MCF 10A (cell line): ENCODE results near the gene GALNT7. TPM values are rescaled to one million over a fixed set of nuclear protein-coding genes. Genes with fewer than 3 reads are reported as not detected.

ENCODE experiments used
- BruUV-seq: library from RNA; stranded (reverse); fragments of 400-500 nt; replicated peaks from 2 replicates; lab custom pipeline; 2021; lab: Mats Ljungman, UMichigan
- CTCF ChIA-PET: fragments of 300-600 bp; sonication (Branson Sonifier 250); formaldehyde crosslinking; extraction: SDS; loops from one replicate; lab custom pipeline; 2021; ENCODE audit warnings: antibody characterized with exemption, inconsistent platforms; lab: Yijun Ruan, JAX
- POLR2A ChIA-PET: fragments of 300-600, 350-650 bp; sonication (Branson Sonifier 250); formaldehyde crosslinking; extraction: SDS; loops from one replicate; lab custom pipeline; 2020; ENCODE audit warnings: antibody characterized with exemption, inconsistent platforms; lab: Yijun Ruan, JAX
- DNase-seq: peaks from one replicate; pipeline ENCODE4 v3.0.0-alpha.2; 2018; ENCODE audit not compliant: unreplicated experiment
- H3K27ac Mint-ChIP-seq: one replicate; pipeline ENCODE4 v1.8.0; 2022; ENCODE audit warnings: mild to moderate bottlenecking, low read depth, mixed read lengths; ENCODE audit not compliant: unreplicated experiment
- H3K27me3 Mint-ChIP-seq: one replicate; pipeline ENCODE4 v1.8.0; 2022; ENCODE audit warnings: mixed read lengths; ENCODE audit not compliant: insufficient read depth, unreplicated experiment
- H3K36me3 Mint-ChIP-seq: one replicate; pipeline ENCODE4 v1.8.0; 2022; ENCODE audit warnings: mild to moderate bottlenecking, moderate library complexity, mixed read lengths; ENCODE audit not compliant: insufficient read depth, unreplicated experiment
- H3K4me1 Mint-ChIP-seq: one replicate; pipeline ENCODE4 v1.8.0; 2022; ENCODE audit warnings: mixed read lengths; ENCODE audit not compliant: insufficient read depth, unreplicated experiment
- H3K4me3 Mint-ChIP-seq: one replicate; pipeline ENCODE4 v1.8.0; 2022; ENCODE audit warnings: mild to moderate bottlenecking, moderate library complexity, mixed read lengths; ENCODE audit not compliant: unreplicated experiment
- H3K9me3 Mint-ChIP-seq: one replicate; pipeline ENCODE4 v1.8.0; 2022; ENCODE audit warnings: mixed read lengths; ENCODE audit not compliant: unreplicated experiment
- intact Hi-C: fragments of 100-400 bp; cut with micrococcal nuclease; formaldehyde crosslinking; loops from 2 replicates; pipeline ENCODE4 v1.14.1; 2022
- total RNA-seq: library from RNA; stranded (reverse); gene quantifications from 2 replicates; pipeline ENCODE4 v1.2.3, GENCODE V29; 2022
- TF ChIP-seq, protein P1 (sequence below): fragments of 200-600 bp; IDR thresholded peaks from one replicate; pipeline ENCODE4 v1.8.0; 2022; ENCODE audit warnings: antibody characterized with exemption, mild to moderate bottlenecking; ENCODE audit not compliant: unreplicated experiment

GALNT7 gene
- total RNA-seq, 1 experiment from 2014 or later = 13.7 TPM

DNA sequence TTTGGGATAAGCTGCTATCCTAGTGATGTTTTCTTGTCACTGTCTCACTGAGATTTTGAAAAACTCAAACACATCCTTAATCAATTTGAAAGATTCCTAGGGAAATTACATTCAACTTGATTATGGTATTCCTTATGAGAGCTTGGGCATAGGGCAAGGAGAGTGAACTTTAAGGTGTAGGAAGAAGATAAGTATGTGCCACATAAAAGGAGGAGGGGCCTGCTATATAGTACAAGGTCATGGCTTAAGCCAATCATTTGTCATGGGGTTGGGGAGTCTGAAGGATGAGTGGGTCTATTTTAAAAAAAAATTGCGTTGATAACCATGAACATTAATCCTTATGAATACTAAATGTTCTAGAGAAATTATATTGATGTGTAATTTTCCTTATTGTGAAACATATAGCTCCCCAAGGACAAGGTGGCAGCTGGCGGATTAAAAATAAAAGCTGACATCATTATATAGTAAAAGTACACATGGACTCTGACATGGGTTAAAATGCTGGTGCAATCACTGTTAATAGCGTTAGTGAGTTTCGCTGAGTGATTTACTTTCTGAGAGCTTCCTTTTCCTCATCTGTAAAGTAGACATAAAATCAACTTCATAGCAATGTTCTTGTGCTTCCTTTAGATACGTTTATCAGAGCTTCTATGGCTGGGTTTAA, 17.4 kb downstream of the GALNT7 start:
- DNase-seq = no peak
- Mint-ChIP-seq H3K36me3 (no peaks in the 10 kb centered on the region), H3K27ac (no peak overlapping the region), H3K27me3 (no peaks in the 10 kb centered on the region), H3K4me1 (peaks cover 20% of the 10 kb centered on the region), H3K9me3 (no peaks in the 10 kb centered on the region), H3K4me3 (no peak overlapping the region)
- CTCF ChIA-PET = interaction anchor here (0.5 to 1.6 kb wide), 6 partner anchors 15 to 183 kb away, joined by 3 to 10 read pairs (median 3); partner anchors contain the start of gene GALNT7
- POLR2A ChIA-PET = interaction anchor here (1.6 kb wide), 1 partner anchor 9 kb away, joined by 6 read pairs; no protein-coding TSS in a partner anchor
- intact Hi-C loops = no loop called here
- TF ChIP-seq, protein P1, sequence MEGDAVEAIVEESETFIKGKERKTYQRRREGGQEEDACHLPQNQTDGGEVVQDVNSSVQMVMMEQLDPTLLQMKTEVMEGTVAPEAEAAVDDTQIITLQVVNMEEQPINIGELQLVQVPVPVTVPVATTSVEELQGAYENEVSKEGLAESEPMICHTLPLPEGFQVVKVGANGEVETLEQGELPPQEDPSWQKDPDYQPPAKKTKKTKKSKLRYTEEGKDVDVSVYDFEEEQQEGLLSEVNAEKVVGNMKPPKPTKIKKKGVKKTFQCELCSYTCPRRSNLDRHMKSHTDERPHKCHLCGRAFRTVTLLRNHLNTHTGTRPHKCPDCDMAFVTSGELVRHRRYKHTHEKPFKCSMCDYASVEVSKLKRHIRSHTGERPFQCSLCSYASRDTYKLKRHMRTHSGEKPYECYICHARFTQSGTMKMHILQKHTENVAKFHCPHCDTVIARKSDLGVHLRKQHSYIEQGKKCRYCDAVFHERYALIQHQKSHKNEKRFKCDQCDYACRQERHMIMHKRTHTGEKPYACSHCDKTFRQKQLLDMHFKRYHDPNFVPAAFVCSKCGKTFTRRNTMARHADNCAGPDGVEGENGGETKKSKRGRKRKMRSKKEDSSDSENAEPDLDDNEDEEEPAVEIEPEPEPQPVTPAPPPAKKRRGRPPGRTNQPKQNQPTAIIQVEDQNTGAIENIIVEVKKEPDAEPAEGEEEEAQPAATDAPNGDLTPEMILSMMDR = no peak
- no TSS peak for BruUV-seq

GRCh38 chr4:173187732-173188131, 19.1 kb downstream of the GALNT7 start:
- intact Hi-C loops = no loop called here

DNA sequence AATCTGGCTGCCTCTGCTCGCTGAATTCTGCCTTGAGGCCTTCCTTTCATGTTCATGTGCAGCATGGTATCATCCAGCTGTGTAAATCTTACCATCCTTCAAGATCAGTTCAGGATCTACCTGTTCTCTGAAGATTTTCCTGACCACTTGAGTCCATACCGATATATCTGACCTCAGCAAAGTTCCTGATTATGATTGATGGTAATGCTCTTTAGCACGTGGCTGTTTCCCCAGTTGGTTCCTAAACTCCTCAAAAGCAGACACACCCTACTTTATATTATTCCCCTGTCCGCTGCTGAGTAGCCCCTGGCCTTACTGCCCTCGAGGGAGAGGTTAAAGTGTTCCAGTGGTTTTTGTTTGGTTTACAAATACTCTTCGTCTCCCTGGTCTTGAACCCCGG, 20.0 kb downstream of the GALNT7 start:
- Mint-ChIP-seq H3K9me3 (no peaks in the 10 kb centered on the region), H3K27me3 (no peaks in the 10 kb centered on the region), H3K36me3 (peaks cover 5% of the 10 kb centered on the region), H3K4me1 (peaks cover 31% of the 10 kb centered on the region), H3K27ac (no peak overlapping the region), H3K4me3 (no peak overlapping the region)
- POLR2A ChIA-PET = no interaction called here
- CTCF ChIA-PET = no interaction called here
- TF ChIP-seq, protein P1 = no peak
- BruUV-seq = no TSS peak
- no peak for DNase-seq
- intact Hi-C loops = no loop called here

More at GRCh38 chr4:173187732-173188131, 19.1 kb downstream of the GALNT7 start:
- H3K27ac Mint-ChIP-seq = no peak overlapping the region
- DNase-seq = no peak
- peaks cover 3% of the 10 kb centered on the region for H3K36me3 Mint-ChIP-seq
- no peaks in the 10 kb centered on the region for H3K27me3 Mint-ChIP-seq
- TF ChIP-seq, protein P1 = no peak
- no TSS peak for BruUV-seq
- H3K4me1 Mint-ChIP-seq = peaks cover 34% of the 10 kb centered on the region
- no peak overlapping the region for H3K4me3 Mint-ChIP-seq
- POLR2A ChIA-PET = no interaction called here
- CTCF ChIA-PET = no interaction called here
- H3K9me3 Mint-ChIP-seq = no peaks in the 10 kb centered on the region

DNA sequence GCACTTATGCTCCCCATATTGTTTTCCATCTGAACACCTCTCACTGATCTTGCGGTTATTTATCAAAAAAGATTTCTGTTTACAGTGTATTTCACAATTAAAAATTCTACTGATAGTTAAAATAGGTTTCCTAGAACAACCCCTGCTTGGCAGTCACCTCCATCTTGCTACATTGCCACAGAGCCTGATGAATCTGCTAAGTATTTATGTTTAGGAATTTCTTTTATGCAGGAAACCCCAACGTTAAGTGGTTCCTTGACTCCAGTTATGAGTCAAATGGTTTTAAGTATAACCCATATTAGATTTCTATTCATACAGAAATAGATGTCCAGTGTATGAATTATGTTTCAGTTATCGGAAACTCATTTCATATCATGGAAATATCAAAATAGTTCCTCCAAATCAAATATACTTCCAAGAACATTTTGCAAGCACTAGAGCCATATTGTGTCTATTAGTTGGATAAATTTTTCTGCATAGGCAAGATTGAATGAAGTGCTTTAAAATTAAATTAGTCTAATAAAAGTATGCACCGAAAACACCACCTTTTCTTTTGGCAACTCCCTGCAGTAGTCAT, 20.6 kb downstream of the GALNT7 start:
- DNase-seq = no peak

More for the DNA sequence above, 20.6 kb downstream of the GALNT7 start:
- BruUV-seq = no TSS peak
- CTCF ChIA-PET = no interaction called here
- H3K36me3 Mint-ChIP-seq = peaks cover 5% of the 10 kb centered on the region
- TF ChIP-seq, protein P1 = no peak
- no peaks in the 10 kb centered on the region for H3K27me3 Mint-ChIP-seq
- no peaks in the 10 kb centered on the region for H3K9me3 Mint-ChIP-seq
- intact Hi-C loops = no loop called here
- H3K4me3 Mint-ChIP-seq = no peak overlapping the region
- peaks cover 31% of the 10 kb centered on the region for H3K4me1 Mint-ChIP-seq
- POLR2A ChIA-PET = no interaction called here
- H3K27ac Mint-ChIP-seq = no peak overlapping the region
